ENCODE measurements around the gene PRR22.

PRR22 gene

GRCh38 chr19:5775668-5776309, 8.8 kb downstream of the PRR22 start:
- Histone ChIP-seq H3K4me2 (ENCODE audit: low read length) (no peak overlapping the region), H3K27ac (ENCODE audit: low read depth, low read length) (no peak overlapping the region), H3F3A (ENCODE audit: control insufficient read depth, insufficient read depth) (no peaks in the 10 kb centered on the region), H3K9me2 (replicated peaks; ENCODE audit: control insufficient read depth, low read length) (no peaks in the 10 kb centered on the region), H4K20me1 (ENCODE audit: control insufficient read depth, insufficient read depth, low read depth, low read length) (no peaks in the 10 kb centered on the region), H3K36me3 (ENCODE audit: control insufficient read depth, low read length) (no peaks in the 10 kb centered on the region), H3K4me3 (ENCODE audit: low read length) (no peak overlapping the region), H3K27me3 (ENCODE audit: control insufficient read depth, low read length) (no peaks in the 10 kb centered on the region), H3K4me1 (ENCODE audit: control insufficient read depth, low read length) (peaks cover 5% of the 10 kb centered on the region; the same call in 1 of the 2 replicates), H3K9me3 (ENCODE audit: control insufficient read depth, insufficient read depth, low read length) (no peaks in the 10 kb centered on the region), H3K79me2 (ENCODE audit: control insufficient read depth, low read length) (no peaks in the 10 kb centered on the region)
- TF ChIP-seq CTCF (IDR thresholded peaks at IDR 0.05; ENCODE audit: low read depth, low read length, poor library complexity, severe bottlenecking) (no peak), EZH2phosphoT487 (IDR thresholded peaks at IDR 0.05; ENCODE audit: borderline replicate concordance, low read length) (no peak)

GRCh38 chr19:5774921-5775320, 9.6 kb downstream of the PRR22 start:
- Histone ChIP-seq H3K4me3 (ENCODE audit: low read length) (no peak overlapping the region), H4K20me1 (ENCODE audit: control insufficient read depth, insufficient read depth, low read depth, low read length) (no peaks in the 10 kb centered on the region), H3K27ac (ENCODE audit: low read depth, low read length) (no peak overlapping the region), H3K79me2 (ENCODE audit: control insufficient read depth, low read length) (no peaks in the 10 kb centered on the region), H3K9me2 (replicated peaks; ENCODE audit: control insufficient read depth, low read length) (no peaks in the 10 kb centered on the region), H3F3A (ENCODE audit: control insufficient read depth, insufficient read depth) (no peaks in the 10 kb centered on the region), H3K4me2 (ENCODE audit: low read length) (no peak overlapping the region), H3K9me3 (ENCODE audit: control insufficient read depth, insufficient read depth, low read length) (no peaks in the 10 kb centered on the region), H3K36me3 (ENCODE audit: control insufficient read depth, low read length) (no peaks in the 10 kb centered on the region), H3K27me3 (ENCODE audit: control insufficient read depth, low read length) (no peaks in the 10 kb centered on the region), H3K4me1 (ENCODE audit: control insufficient read depth, low read length) (peaks cover 5% of the 10 kb centered on the region; the same call in 1 of the 2 replicates)
- TF ChIP-seq CTCF (IDR thresholded peaks at IDR 0.05; ENCODE audit: low read depth, low read length, poor library complexity, severe bottlenecking) (no peak), EZH2phosphoT487 (IDR thresholded peaks at IDR 0.05; ENCODE audit: borderline replicate concordance, low read length) (no peak)

- Histone ChIP-seq H3F3A (ENCODE audit: control insufficient read depth, insufficient read depth) (no peaks in the 10 kb centered on the region), H4K20me1 (ENCODE audit: control insufficient read depth, insufficient read depth, low read depth, low read length) (no peaks in the 10 kb centered on the region), H3K9me3 (ENCODE audit: control insufficient read depth, insufficient read depth, low read length) (no peaks in the 10 kb centered on the region), H3K36me3 (ENCODE audit: control insufficient read depth, low read length) (no peaks in the 10 kb centered on the region), H3K27ac (ENCODE audit: low read depth, low read length) (no peak overlapping the region), H3K4me1 (ENCODE audit: control insufficient read depth, low read length) (peaks cover 5% of the 10 kb centered on the region; the same call in 1 of the 2 replicates), H3K9me2 (replicated peaks; ENCODE audit: control insufficient read depth, low read length) (no peaks in the 10 kb centered on the region), H3K79me2 (ENCODE audit: control insufficient read depth, low read length) (no peaks in the 10 kb centered on the region), H3K27me3 (ENCODE audit: control insufficient read depth, low read length) (no peaks in the 10 kb centered on the region), H3K4me3 (ENCODE audit: low read length) (no peak overlapping the region), H3K4me2 (ENCODE audit: low read length) (peak overlapping the region; percentile 21; the same call in 1 of the 2 replicates)
- TF ChIP-seq CTCF (IDR thresholded peaks at IDR 0.05; ENCODE audit: low read depth, low read length, poor library complexity, severe bottlenecking), result no peak
- no peak for TF ChIP-seq EZH2phosphoT487 (IDR thresholded peaks at IDR 0.05; ENCODE audit: borderline replicate concordance, low read length)
Observed at GRCh38 chr19:5773276-5773675, 11.3 kb downstream of the PRR22 start.
